Natural killer cell (primary cell): Measurements from ENCODE around the gene EVI5. TPM values are rescaled to one million over a fixed set of nuclear protein-coding genes. Genes with fewer than 3 reads are reported as not detected.

Experiments used
- ATAC-seq, 3 donors: fragments of 150-1000 bp in 2 of 3; fragments of 200-7000 bp in 1 of 3; cut with Tn5 transposase; 1 replicate in 1 of 3; 2 replicates in 2 of 3; pipeline ENCODE4 v1.10.0; 2021; ENCODE audit warnings: mild to moderate bottlenecking in 2 of 3, moderate library complexity in 2 of 3
- DNase-seq, 2 donors: peaks; one replicate each; pipeline versions ENCODE4 v3.0.0 to v3.0.0-alpha.2; 2013 to 2021; ENCODE audit warnings: mixed read lengths in 1 of 2
- H3K27ac ChIP-seq: one replicate; pipeline ENCODE4 v1.5.1; 2013; ENCODE audit warnings: mild to moderate bottlenecking, low read length
- H3K27me3 ChIP-seq: one replicate; pipeline ENCODE4 v1.6.1; 2013; ENCODE audit warnings: low read length; ENCODE audit not compliant: control insufficient read depth, insufficient read depth
- H3K36me3 ChIP-seq: one replicate; pipeline ENCODE4 v1.6.1; 2013; ENCODE audit warnings: low read length; ENCODE audit not compliant: control insufficient read depth, insufficient read depth
- H3K4me1 ChIP-seq: one replicate; pipeline ENCODE4 v1.6.1; 2013; ENCODE audit warnings: low read length; ENCODE audit not compliant: control insufficient read depth, insufficient read depth
- H3K4me3 ChIP-seq: one replicate; pipeline ENCODE4 v1.5.1; 2013; ENCODE audit warnings: low read length
- H3K9me3 ChIP-seq: one replicate; pipeline ENCODE4 v1.6.1; 2013; ENCODE audit warnings: low read length; ENCODE audit not compliant: control insufficient read depth, insufficient read depth
- H3K27ac Mint-ChIP-seq, 2 donors: one replicate each; pipeline ENCODE4 v1.8.0; 2022; ENCODE audit warnings: mild to moderate bottlenecking in 2 of 2, mixed read lengths in 2 of 2, moderate library complexity in 1 of 2
- H3K27me3 Mint-ChIP-seq, 2 donors: one replicate each; pipeline ENCODE4 v1.8.0; 2022; ENCODE audit warnings: low read depth in 2 of 2, mixed read lengths in 2 of 2
- H3K36me3 Mint-ChIP-seq: one replicate; pipeline ENCODE4 v1.8.0; 2022; ENCODE audit warnings: mixed read lengths
- H3K4me1 Mint-ChIP-seq, 2 donors: one replicate each; pipeline ENCODE4 v1.8.0; 2022; ENCODE audit warnings: mixed read lengths in 2 of 2
- H3K4me3 Mint-ChIP-seq: one replicate; pipeline ENCODE4 v1.8.0; 2022; ENCODE audit warnings: mild to moderate bottlenecking, moderate library complexity, mixed read lengths
- H3K9me3 Mint-ChIP-seq, 2 donors: one replicate each; pipeline ENCODE4 v1.8.0; 2022; ENCODE audit warnings: mixed read lengths in 2 of 2
- CTCF ChIP-seq: fragments of 200-600 bp; IDR thresholded peaks from one replicate; pipeline ENCODE4 v1.8.0; 2022; ENCODE audit warnings: antibody characterized with exemption
- WGBS: methylation state at CpG from one replicate; pipeline ENCODE4 v1.1.7; 2013; ENCODE audit warnings: missing lambda C conversion rate; ENCODE audit not compliant: insufficient coverage; 5-methylcytosine and 5-hydroxymethylcytosine counted together
- intact Hi-C: fragments of 100-400 bp; cut with micrococcal nuclease; formaldehyde crosslinking; loops from one replicate; pipeline ENCODE4 v1.14.2; 2022
- total RNA-seq, 4 donors: library from RNA; stranded (reverse); fragments of 120-200 nt in 1 of 4; gene quantifications; one replicate each; pipeline versions ENCODE4 v1.2.3 to v1.2.4, GENCODE V29; 2013 to 2022

The EVI5 gene
- total RNA-seq, 3 donors from 2014 or later (not counting 1 experiment from before 2014, with no cell fraction given): 3.9 to 6.0 (median 5.5) TPM

- no peak for TF ChIP-seq CTCF
- DNase-seq (peak; percentile 63 to 79), ATAC-seq (peak; percentile 41 to 61 (median 52))
- Mint-ChIP-seq H3K36me3 (no peaks in the 10 kb centered on the region), H3K4me3 (peak within 1 kb of the TSS; percentile 98), H3K27me3 (no peaks in the 10 kb centered on the region), H3K27ac (peak within 1 kb of the TSS; percentile 88 to 94), H3K9me3 (no peaks in the 10 kb centered on the region), H3K4me1 (peaks cover 20 to 40% of the 10 kb centered on the region in 2 donors)
- H3K4me3 ChIP-seq: peak within 1 kb of the TSS; percentile 65
- under 1% methylated on average over 69 of the region's 77 CpGs for WGBS
- intact Hi-C loops: loop anchor here (5.0 kb wide), 3 partner anchors 111 to 189 kb away; partner anchors contain the start of genes GLMN and RPAP2
- H3K27ac ChIP-seq: peak within 1 kb of the TSS; percentile 71
- H3K36me3 ChIP-seq: no peaks in the 10 kb centered on the region
- no peaks in the 10 kb centered on the region for H3K9me3 ChIP-seq
- H3K4me1 ChIP-seq: peaks cover 36% of the 10 kb centered on the region
- no peaks in the 10 kb centered on the region for H3K27me3 ChIP-seq
Measured at GRCh38 chr1:92486251-92487077, 298.4 kb downstream of the EVI5 start, which contains the start of gene GFI1. GFI1 (minus strand) TSS chr1:92486925; CDS start chr1:92483487, 3,438 bp downstream.

- peak; percentile 73 to 88 for DNase-seq
- H3K36me3 ChIP-seq: no peaks in the 10 kb centered on the region
- intact Hi-C loops: loop anchor here (1.0 to 5.0 kb wide), 6 partner anchors 53 to 188 kb away; partner anchors contain the start of genes GLMN and RPAP2
- ATAC-seq: peak; percentile 52 to 73 (median 70)
- H3K27ac Mint-ChIP-seq: peak overlapping the region; percentile 88 to 94
- no peaks in the 10 kb centered on the region for H3K27me3 ChIP-seq
- H3K9me3 ChIP-seq: no peaks in the 10 kb centered on the region
- H3K36me3 Mint-ChIP-seq: no peaks in the 10 kb centered on the region
- peak; percentile 60 for TF ChIP-seq CTCF
- H3K4me1 ChIP-seq: peaks cover 39% of the 10 kb centered on the region
- peak overlapping the region; percentile 71 for H3K27ac ChIP-seq
- H3K4me3 Mint-ChIP-seq: peak overlapping the region; percentile 98
- H3K4me1 Mint-ChIP-seq: peaks cover 26 to 47% of the 10 kb centered on the region in 2 donors
- WGBS: under 1% methylated on average over 82 of the region's 82 CpGs
- peak overlapping the region; percentile 65 for H3K4me3 ChIP-seq
- H3K27me3 Mint-ChIP-seq: no peaks in the 10 kb centered on the region
- no peaks in the 10 kb centered on the region for H3K9me3 Mint-ChIP-seq
Measured at GRCh38 chr1:92485381-92486250, 299.3 kb downstream of the EVI5 start.

- under 1% methylated on average over 65 of the region's 65 CpGs for WGBS
- DNase-seq (peak; percentile 47 to 75), ATAC-seq (peak; percentile 28 to 43 (median 29))
- peak overlapping the region; percentile 56 for H3K27ac ChIP-seq
- peaks cover 5% of the 10 kb centered on the region for H3K36me3 ChIP-seq
- peak overlapping the region; percentile 98 for H3K4me3 Mint-ChIP-seq
- H3K9me3 ChIP-seq: no peaks in the 10 kb centered on the region
- TF ChIP-seq CTCF: no peak
- peak overlapping the region; percentile 65 for H3K4me3 ChIP-seq
- peak overlapping the region; percentile 88 to 94 for H3K27ac Mint-ChIP-seq
- H3K27me3 Mint-ChIP-seq: no peaks in the 10 kb centered on the region
- H3K9me3 Mint-ChIP-seq: no peaks in the 10 kb centered on the region
- H3K4me1 ChIP-seq: peaks cover 44% of the 10 kb centered on the region
- H3K36me3 Mint-ChIP-seq: peaks cover 3% of the 10 kb centered on the region
- H3K4me1 Mint-ChIP-seq: peaks cover 31 to 52% of the 10 kb centered on the region in 2 donors
- intact Hi-C loops: loop anchor here (1.0 to 5.0 kb wide), 6 partner anchors 54 to 187 kb away; partner anchors contain the start of genes GLMN and RPAP2
- H3K27me3 ChIP-seq: no peaks in the 10 kb centered on the region
Measured at GRCh38 chr1:92484472-92485380, 300.2 kb downstream of the EVI5 start.
